GM18858 (cell line): ENCODE data around the gene TTC28.

Experiments used
- ATAC-seq: cut with Tn5 transposase; IDR thresholded peaks from one replicate; pipeline ENCODE4 v1.9.1; 2021; ENCODE audit not compliant: unreplicated experiment

Gene TTC28

DNA sequence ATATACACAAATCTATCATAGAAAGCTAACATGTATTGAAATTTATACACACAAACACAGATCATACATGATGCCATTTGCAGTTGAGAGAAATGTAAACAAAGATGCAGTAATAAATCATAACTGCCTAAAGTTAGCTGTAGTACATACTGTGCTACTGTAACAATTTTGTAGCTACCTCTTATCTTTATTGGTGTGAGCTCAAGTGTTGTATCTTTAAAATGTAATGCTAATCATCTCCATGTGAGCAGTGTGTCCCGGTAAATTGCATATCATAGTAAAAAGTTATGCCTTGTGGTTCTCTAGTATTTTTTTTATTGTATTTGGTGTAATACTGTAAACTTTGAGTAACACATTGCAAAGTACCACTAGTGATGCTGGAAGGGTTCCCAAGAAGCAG is 743.7 kb downstream of the TTC28 start:
- no peak for ATAC-seq

DNA sequence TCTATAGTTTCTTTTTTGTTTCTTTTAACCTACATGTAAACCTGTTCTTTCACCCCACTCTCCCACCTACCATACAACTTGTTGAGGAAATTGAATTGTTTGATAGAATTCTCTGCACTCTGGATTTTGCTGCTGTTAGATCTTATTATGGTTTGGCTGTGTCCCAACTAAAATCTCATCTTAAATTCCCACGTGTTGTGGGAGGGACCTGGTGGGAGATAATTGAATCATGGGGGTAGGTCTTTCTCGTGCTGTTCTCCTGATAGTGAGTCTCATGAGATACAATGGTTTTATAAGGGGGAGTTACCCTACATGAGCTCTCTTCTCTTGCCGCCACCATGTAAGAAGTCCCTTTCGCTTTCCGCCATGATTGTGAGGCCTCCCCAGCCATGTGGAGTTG is 745.6 kb downstream of the TTC28 start:
- no peak for ATAC-seq

DNA sequence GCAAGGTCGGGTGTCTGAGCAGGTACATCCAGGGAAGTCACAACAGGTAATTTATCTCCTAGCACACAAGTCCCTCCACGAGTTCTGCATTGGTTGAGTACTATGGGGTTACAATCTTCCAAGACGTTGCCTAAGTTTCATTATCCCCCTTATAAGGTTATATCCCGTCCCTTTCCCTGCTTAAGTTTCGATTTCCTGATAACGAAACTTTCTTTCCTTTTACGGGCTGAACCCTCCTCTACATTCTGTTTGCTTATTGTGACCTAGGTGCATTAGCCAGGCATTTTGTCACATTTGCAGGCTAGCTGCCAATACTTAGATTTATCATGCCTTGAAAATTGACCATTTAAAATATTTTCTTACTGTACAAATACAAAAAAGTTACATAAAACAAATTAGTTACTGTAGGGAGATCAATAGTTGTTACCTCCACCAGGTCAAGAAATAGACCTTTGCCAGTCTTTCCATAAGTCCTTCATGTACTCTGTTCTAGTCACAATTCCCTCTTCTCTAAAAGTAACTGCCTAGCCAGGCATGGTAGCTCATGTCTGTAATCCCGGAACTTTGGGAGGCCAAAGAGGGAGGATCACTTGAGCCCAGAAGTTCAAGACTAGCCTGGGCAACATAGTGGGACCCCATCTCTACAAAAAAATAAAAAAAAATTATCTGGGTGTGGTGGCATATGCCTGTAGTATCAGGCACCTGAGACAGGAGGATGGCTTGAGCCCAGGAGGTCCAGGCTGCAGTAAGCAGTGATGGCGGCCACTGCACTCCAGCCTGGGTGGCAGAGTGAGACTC is 746.3 kb downstream of the TTC28 start:
- no peak for ATAC-seq

GRCh38 chr22:27930331-27931060 is 749.1 kb downstream of the TTC28 start:
- no peak for ATAC-seq
